PC-3 (cell line): ENCODE measurements around the gene STXBP5. TPM values are rescaled to one million over a fixed set of nuclear protein-coding genes. Genes with fewer than 3 reads are reported as not detected.

Source experiments
- ATAC-seq: fragments of 200-7000 bp; cut with Tn5 transposase; 2 replicates; pipeline ENCODE4 v1.9.1; 2020; ENCODE audit warnings: mild to moderate bottlenecking, moderate library complexity
- BruUV-seq: library from RNA; stranded (reverse); fragments of 400-500 nt; replicated peaks from 2 replicates; lab custom pipeline; 2021; lab: Mats Ljungman, UMichigan
- CTCF ChIA-PET: fragments of 300-600 bp; sonication (Branson Sonifier 250); formaldehyde crosslinking; loops from one replicate; lab custom pipeline; 2022; ENCODE audit warnings: antibody characterized with exemption; lab: Charles Lee
- POLR2A ChIA-PET: fragments of 300-600 bp; sonication (Branson Sonifier 250); formaldehyde crosslinking; loops from one replicate; lab custom pipeline; 2022; ENCODE audit warnings: antibody characterized with exemption; ENCODE audit not compliant: unreplicated experiment; lab: Charles Lee
- DNase-seq: peaks from one replicate; pipeline ENCODE4 v3.0.0-alpha.2; 2015
- H2AFZ ChIP-seq: fragments of 300-600 bp; sonication (generic); 2 replicates; pipeline ENCODE4 v1.6.0; 2016; ENCODE audit warnings: antibody characterized with exemption, low read length
- H3F3A ChIP-seq: fragments of 300-600 bp; sonication (generic); one replicate; pipeline ENCODE4 v1.6.0; 2017; ENCODE audit warnings: antibody characterized with exemption, low read length, control low read depth, mild to moderate bottlenecking; ENCODE audit not compliant: unreplicated experiment
- H3K27ac ChIP-seq: fragments of 300-600 bp; sonication (generic); 2 replicates; pipeline ENCODE4 v1.5.1; 2016; ENCODE audit warnings: mild to moderate bottlenecking, low read length
- H3K27me3 ChIP-seq: fragments of 300-600 bp; sonication (generic); 2 replicates; pipeline ENCODE4 v1.6.1; 2016; ENCODE audit warnings: low read length, mixed read lengths
- H3K36me3 ChIP-seq: fragments of 300-600 bp; sonication (generic); 2 replicates; pipeline ENCODE4 v1.6.1; 2016; ENCODE audit warnings: low read depth, mixed run types, low read length, mixed read lengths
- H3K4me1 ChIP-seq: fragments of 300-600 bp; sonication (generic); 2 replicates; pipeline ENCODE4 v1.5.1; 2016; ENCODE audit warnings: low read length; ENCODE audit not compliant: insufficient read depth
- H3K4me2 ChIP-seq: fragments of 300-600 bp; sonication (generic); 2 replicates; pipeline ENCODE4 v1.6.0; 2016; ENCODE audit warnings: low read length
- H3K4me3 ChIP-seq: fragments of 300-600 bp; sonication (generic); 2 replicates; pipeline ENCODE4 v1.5.1; 2016; ENCODE audit warnings: mild to moderate bottlenecking, low read length, mixed read lengths
- H3K79me2 ChIP-seq: fragments of 300-600 bp; sonication (generic); 2 replicates; pipeline ENCODE4 v1.6.1; 2017; ENCODE audit warnings: low read length, mixed read lengths
- H3K9ac ChIP-seq: fragments of 300-600 bp; sonication (generic); 2 replicates; pipeline ENCODE4 v1.6.0; 2016; ENCODE audit warnings: mild to moderate bottlenecking, low read length
- H3K9me2 ChIP-seq: fragments of 300-600 bp; sonication (generic); replicated peaks from 2 replicates; pipeline ENCODE4 v1.6.1; 2016; ENCODE audit warnings: mixed run types, low read length, mixed read lengths
- H3K9me3 ChIP-seq: fragments of 300-600 bp; sonication (generic); 2 replicates; pipeline ENCODE4 v1.6.1; 2016; ENCODE audit warnings: low read length, mixed read lengths
- H4K20me1 ChIP-seq: fragments of 300-600 bp; sonication (generic); 2 replicates; pipeline ENCODE4 v1.6.1; 2016; ENCODE audit warnings: low read length, mixed read lengths
- EZH2 ChIP-seq: fragments of 300-600 bp; sonication (generic); IDR thresholded peaks from one replicate; pipeline ENCODE4 v1.6.1; 2017; ENCODE audit warnings: antibody characterized with exemption, mild to moderate bottlenecking, low read length; ENCODE audit not compliant: unreplicated experiment
- EZH2phosphoT487 ChIP-seq: fragments of 300-600 bp; sonication (generic); IDR thresholded peaks from 2 replicates; pipeline ENCODE4 v1.6.1; 2018; ENCODE audit warnings: mild to moderate bottlenecking, antibody characterized with exemption, low read length, borderline replicate concordance
- intact Hi-C: fragments of 100-400 bp; cut with micrococcal nuclease; formaldehyde crosslinking; loops from 2 replicates; pipeline ENCODE4 v1.9.0; 2023
- total RNA-seq: library from RNA; depleted of rRNA; stranded (reverse); fragments of >200 nt; gene quantifications from 2 replicates; pipeline ENCODE4 v1.2.3, GENCODE V29; 2014
- TF ChIP-seq, protein P1 (sequence below): fragments of 300-600 bp; sonication (generic); conservative IDR thresholded peaks from 2 replicates; pipeline ENCODE4 v1.5.1; 2017; ENCODE audit warnings: antibody characterized with exemption, low read depth, mild to moderate bottlenecking, low read length

The STXBP5 gene
- total RNA-seq, 1 experiment from 2014 or later: 12.9 TPM

DNA sequence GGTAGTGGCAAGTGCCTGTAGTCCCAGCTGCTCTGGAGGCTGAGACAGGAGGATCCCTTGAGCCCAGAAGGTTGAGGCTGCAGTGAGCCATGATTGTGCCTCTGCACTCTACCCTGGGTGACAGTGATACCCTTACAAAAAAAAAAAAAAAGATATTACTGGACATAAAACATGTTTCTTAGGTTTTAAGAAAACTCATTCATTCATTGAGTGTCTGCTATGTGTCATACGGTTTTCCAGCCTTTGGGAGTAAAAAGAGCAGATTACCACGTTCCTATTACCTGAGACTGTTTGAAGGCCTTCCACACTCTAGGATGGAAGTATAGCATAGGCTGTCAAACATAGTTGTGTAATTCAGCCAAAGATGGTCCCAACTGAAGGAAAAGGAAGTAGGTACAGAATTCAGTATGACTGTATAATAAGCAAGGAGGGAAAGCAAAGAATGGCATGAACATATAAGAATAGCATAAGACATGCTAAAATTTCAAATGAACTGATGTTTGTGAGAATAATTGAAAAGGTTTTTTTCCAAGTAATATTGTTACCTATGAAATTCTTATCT is 22.0 kb downstream of the STXBP5 start:
- Histone ChIP-seq H3K36me3 (no peaks in the 10 kb centered on the region), H4K20me1 (no peaks in the 10 kb centered on the region), H3K4me3 (no peak overlapping the region), H3F3A (no peaks in the 10 kb centered on the region), H3K9me2 (no peaks in the 10 kb centered on the region), H3K4me2 (no peak overlapping the region), H2AFZ (no peak overlapping the region), H3K9ac (no peak overlapping the region), H3K79me2 (peaks cover 12% of the 10 kb centered on the region), H3K27ac (no peak overlapping the region), H3K27me3 (no peaks in the 10 kb centered on the region), H3K9me3 (no peaks in the 10 kb centered on the region), H3K4me1 (no peaks in the 10 kb centered on the region)
- no peak for ATAC-seq
- intact Hi-C loops: no loop called here
- no peak for DNase-seq
- CTCF ChIA-PET: no interaction called here
- POLR2A ChIA-PET: no interaction called here
- no TSS peak for BruUV-seq
- TF ChIP-seq EZH2 (no peak), EZH2phosphoT487 (no peak)
- TF ChIP-seq, protein P1, sequence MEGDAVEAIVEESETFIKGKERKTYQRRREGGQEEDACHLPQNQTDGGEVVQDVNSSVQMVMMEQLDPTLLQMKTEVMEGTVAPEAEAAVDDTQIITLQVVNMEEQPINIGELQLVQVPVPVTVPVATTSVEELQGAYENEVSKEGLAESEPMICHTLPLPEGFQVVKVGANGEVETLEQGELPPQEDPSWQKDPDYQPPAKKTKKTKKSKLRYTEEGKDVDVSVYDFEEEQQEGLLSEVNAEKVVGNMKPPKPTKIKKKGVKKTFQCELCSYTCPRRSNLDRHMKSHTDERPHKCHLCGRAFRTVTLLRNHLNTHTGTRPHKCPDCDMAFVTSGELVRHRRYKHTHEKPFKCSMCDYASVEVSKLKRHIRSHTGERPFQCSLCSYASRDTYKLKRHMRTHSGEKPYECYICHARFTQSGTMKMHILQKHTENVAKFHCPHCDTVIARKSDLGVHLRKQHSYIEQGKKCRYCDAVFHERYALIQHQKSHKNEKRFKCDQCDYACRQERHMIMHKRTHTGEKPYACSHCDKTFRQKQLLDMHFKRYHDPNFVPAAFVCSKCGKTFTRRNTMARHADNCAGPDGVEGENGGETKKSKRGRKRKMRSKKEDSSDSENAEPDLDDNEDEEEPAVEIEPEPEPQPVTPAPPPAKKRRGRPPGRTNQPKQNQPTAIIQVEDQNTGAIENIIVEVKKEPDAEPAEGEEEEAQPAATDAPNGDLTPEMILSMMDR: no peak

DNA sequence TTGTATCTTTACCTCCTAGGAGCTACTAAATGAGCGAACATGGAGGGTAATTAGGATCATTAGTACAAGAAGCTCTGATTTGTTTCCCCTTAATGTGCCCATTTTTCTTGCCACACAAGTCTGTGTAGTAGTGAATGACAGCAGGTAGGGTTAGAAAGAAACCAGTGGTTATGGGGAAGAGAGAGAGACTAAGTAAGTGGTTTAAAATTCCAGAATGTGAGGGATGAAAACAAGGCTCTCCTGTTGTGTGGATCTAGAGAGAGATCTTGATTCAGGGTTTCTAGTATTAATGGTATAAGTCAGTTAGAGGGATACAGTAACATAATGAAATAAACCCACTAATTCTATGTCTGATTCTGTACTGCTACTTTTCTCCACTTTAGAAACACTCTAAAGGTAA is 22.7 kb downstream of the STXBP5 start:
- no peak for ATAC-seq
- ChIA-PET POLR2A (no interaction called here), CTCF (no interaction called here)
- Histone ChIP-seq H3K36me3 (no peaks in the 10 kb centered on the region), H3K9me2 (no peaks in the 10 kb centered on the region), H4K20me1 (no peaks in the 10 kb centered on the region), H3K27me3 (no peaks in the 10 kb centered on the region), H3K79me2 (peaks cover 12% of the 10 kb centered on the region), H3K27ac (no peak overlapping the region), H3K4me2 (no peak overlapping the region), H3K9ac (no peak overlapping the region), H2AFZ (no peak overlapping the region), H3K4me3 (no peak overlapping the region), H3K4me1 (no peaks in the 10 kb centered on the region), H3K9me3 (no peaks in the 10 kb centered on the region), H3F3A (no peaks in the 10 kb centered on the region)
- intact Hi-C loops: no loop called here
- TF ChIP-seq EZH2phosphoT487: no peak
- BruUV-seq: no TSS peak
- DNase-seq: no peak

DNA sequence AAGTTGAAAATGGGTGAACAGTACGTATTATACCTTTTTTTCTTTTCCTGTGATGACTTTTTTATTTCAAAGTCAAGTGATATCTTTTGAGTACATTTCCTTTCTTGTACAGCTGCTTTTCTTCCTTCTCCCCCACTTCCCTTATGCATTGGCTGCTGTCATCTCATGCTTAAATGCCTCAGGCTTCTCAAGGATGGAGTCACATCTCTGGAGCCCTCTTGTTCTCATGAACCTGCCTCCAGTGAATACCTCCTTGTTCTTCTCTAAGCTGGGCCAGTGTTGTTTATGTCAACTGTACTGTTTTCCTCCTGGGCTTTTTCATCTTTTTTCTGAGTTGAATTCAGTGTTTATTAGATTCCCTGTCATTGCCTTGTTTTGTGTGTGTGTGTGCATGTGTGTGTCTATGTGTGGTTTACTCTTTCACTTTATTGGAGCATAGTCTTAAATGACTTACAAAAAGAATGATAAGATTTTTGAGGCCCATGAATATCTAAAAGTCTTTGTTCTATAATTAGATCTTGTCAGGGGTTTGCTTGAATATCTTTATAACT is 23.6 kb downstream of the STXBP5 start:
- no peak overlapping the region for H3K4me3 ChIP-seq
- BruUV-seq: no TSS peak
- no peak overlapping the region for H3K4me2 ChIP-seq
- no peaks in the 10 kb centered on the region for H3K4me1 ChIP-seq
- no peak for DNase-seq
- intact Hi-C loops: no loop called here
- H3F3A ChIP-seq: no peaks in the 10 kb centered on the region
- CTCF ChIA-PET: no interaction called here
- H3K36me3 ChIP-seq: no peaks in the 10 kb centered on the region
- no peaks in the 10 kb centered on the region for H3K9me3 ChIP-seq
- H3K27ac ChIP-seq: no peak overlapping the region
- POLR2A ChIA-PET: no interaction called here
- no peak overlapping the region for H2AFZ ChIP-seq
- no peak overlapping the region for H3K9ac ChIP-seq
- no peaks in the 10 kb centered on the region for H3K27me3 ChIP-seq
- no peaks in the 10 kb centered on the region for H4K20me1 ChIP-seq
- no peak for ATAC-seq
- H3K9me2 ChIP-seq: no peaks in the 10 kb centered on the region
- H3K79me2 ChIP-seq: peaks cover 6% of the 10 kb centered on the region; the same call in 1 of the 2 replicates
- TF ChIP-seq, protein P1: no peak
- TF ChIP-seq EZH2phosphoT487: no peak
- TF ChIP-seq EZH2: no peak
